Activated T-helper 17 cell treated with anti-CD3 and anti-CD28 coated beads, Interleukin-2, amount 50 U/mL, for 72 hours (primary cell): ENCODE data around the gene CYTH1. TPM values are rescaled to one million over a fixed set of nuclear protein-coding genes. Genes with fewer than 3 reads are reported as not detected.
A peak's percentile ranks its signal among the peaks of the same experiment; 100 is the strongest.
"Not testable (repeated sequence)": the region's sequence is repeated elsewhere in the genome, so short reads cannot be mapped to it uniquely, and the experiment has no call there.

Experiments
- ATAC-seq: fragments of 150-1000 bp; cut with Tn5 transposase; replicated peaks from 2 replicates; pipeline ENCODE4 v1.10.0; 2021; ENCODE audit warnings: mild to moderate bottlenecking, moderate library complexity
- H3K27ac Mint-ChIP-seq: one replicate; pipeline ENCODE4 v1.8.0; 2022; ENCODE audit warnings: mixed read lengths
- H3K27me3 Mint-ChIP-seq: one replicate; pipeline ENCODE4 v1.8.0; 2022; ENCODE audit warnings: mixed read lengths
- H3K36me3 Mint-ChIP-seq: one replicate; pipeline ENCODE4 v1.8.0; 2022; ENCODE audit warnings: low read depth, mild to moderate bottlenecking, mixed read lengths
- H3K4me1 Mint-ChIP-seq: one replicate; pipeline ENCODE4 v1.8.0; 2022; ENCODE audit warnings: mixed read lengths
- H3K4me3 Mint-ChIP-seq: one replicate; pipeline ENCODE4 v1.8.0; 2022; ENCODE audit warnings: mild to moderate bottlenecking, mixed read lengths
- H3K9me3 Mint-ChIP-seq: one replicate; pipeline ENCODE4 v1.8.0; 2022; ENCODE audit warnings: mixed read lengths
- total RNA-seq, 2 donors: library from RNA; stranded (reverse); gene quantifications; one replicate each; pipeline ENCODE4 v1.2.3, GENCODE V29; 2022

CYTH1 gene
- total RNA-seq, 2 donors from 2014 or later = 173 to 195 TPM

DNA sequence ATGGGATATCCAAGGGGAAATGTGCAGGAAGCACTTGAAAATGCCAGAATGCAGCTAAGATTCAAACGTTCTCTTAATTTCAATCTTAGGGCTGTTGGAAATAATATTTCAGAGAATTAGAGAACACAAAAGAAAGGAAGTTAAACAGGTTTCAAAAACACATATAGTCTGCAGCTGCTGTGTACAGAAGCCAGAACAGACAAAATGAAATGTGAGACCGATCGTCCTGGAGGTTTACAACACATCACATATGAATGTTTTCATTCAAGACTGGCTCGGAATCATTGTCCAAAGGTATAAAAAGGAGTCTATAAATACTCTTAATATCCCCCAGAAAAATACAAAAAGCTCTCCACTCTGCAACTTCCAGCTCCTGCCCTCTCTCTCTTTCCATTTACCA is 14.3 kb downstream of the CYTH1 start:
- H3K4me1 Mint-ChIP-seq = peaks cover 15% of the 10 kb centered on the region
- no peak for ATAC-seq
- H3K27me3 Mint-ChIP-seq = no peaks in the 10 kb centered on the region
- no peaks in the 10 kb centered on the region for H3K9me3 Mint-ChIP-seq
- H3K4me3 Mint-ChIP-seq = no peak overlapping the region
- H3K36me3 Mint-ChIP-seq = peaks cover 31% of the 10 kb centered on the region
- H3K27ac Mint-ChIP-seq = no peak overlapping the region

DNA sequence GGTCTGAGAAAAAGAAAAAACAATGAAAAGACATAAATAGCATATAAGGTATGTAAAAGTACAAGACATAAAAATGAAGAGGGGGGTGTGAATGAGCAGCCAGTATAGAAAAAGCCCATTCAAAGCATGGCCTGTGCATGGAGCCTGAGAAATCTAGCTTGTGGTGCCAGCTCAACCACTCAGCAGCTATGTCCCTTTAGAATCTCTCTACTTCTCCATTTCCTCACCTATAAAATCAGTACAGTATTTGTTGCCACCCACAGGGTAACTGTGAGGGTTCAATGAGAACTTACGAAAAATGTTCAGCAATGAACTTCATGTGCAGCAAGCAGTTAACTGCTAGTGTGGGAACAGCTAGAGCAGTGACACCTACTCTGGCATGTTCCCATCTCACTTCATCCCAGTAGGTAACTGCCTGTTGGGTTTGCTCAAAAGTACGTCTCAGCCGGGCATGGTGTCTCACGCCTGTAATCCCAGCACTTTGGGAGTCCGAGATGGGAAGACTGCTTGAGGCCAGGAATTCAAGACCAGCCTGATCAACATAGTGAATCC is 15.3 kb downstream of the CYTH1 start:
- Mint-ChIP-seq H3K36me3 (peaks cover 30% of the 10 kb centered on the region), H3K9me3 (no peaks in the 10 kb centered on the region), H3K27me3 (no peaks in the 10 kb centered on the region), H3K4me1 (peaks cover 19% of the 10 kb centered on the region), H3K4me3 (no peak overlapping the region), H3K27ac (no peak overlapping the region)
- ATAC-seq = peak; percentile 10

- H3K27ac Mint-ChIP-seq = no peak overlapping the region
- H3K4me1 Mint-ChIP-seq = peaks cover 17% of the 10 kb centered on the region
- no peak overlapping the region for H3K4me3 Mint-ChIP-seq
- peaks cover 27% of the 10 kb centered on the region for H3K36me3 Mint-ChIP-seq
- H3K27me3 Mint-ChIP-seq = no peaks in the 10 kb centered on the region
- ATAC-seq = no peak
- no peaks in the 10 kb centered on the region for H3K9me3 Mint-ChIP-seq
These were observed 15.8 kb downstream of the CYTH1 start for GRCh38 chr17:78766225-78766624.

DNA sequence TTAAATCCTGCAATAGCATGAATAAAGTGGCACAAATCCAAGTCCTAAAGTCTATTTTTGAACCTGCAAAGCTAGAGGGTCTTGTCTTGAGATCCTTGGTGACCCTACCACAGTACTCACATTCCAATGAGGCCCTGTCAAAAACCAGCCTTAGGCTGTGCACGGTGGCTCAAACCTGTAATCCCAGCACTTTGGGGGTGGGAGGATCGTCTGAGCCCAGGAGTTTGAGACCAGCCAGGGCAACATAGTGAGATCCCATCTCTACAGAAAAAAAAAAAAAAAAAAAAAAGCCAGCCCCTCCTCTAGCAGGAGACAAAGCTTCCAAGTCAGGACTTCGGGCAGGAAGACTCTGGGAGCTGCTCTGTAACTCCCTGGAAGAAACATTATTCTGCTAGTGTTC is 16.3 kb downstream of the CYTH1 start:
- Mint-ChIP-seq H3K4me1 (peaks cover 17% of the 10 kb centered on the region), H3K27me3 (no peaks in the 10 kb centered on the region), H3K9me3 (no peaks in the 10 kb centered on the region), H3K36me3 (peaks cover 24% of the 10 kb centered on the region), H3K4me3 (no peak overlapping the region), H3K27ac (no peak overlapping the region)
- no peak for ATAC-seq

DNA sequence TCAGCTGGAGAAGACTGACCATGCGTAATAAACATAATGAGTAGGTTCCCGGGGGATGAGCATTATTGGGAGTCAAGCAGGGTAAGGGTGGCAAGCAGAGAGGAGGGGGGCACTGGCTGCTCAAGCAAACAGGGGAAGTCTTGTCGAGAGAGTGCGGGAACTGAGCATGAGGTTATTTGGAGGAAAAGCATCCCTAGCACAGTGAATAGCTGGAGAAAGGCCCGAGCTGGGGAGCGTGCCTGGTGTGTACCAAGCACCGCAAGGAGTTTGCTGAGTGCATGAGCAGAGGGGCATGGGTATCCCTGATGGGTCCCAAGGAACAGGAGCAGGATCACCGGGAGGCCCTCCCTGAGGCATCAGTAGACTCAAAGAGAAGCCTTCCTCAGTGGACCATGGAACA is 17.2 kb downstream of the CYTH1 start:
- no peaks in the 10 kb centered on the region for H3K27me3 Mint-ChIP-seq
- H3K4me1 Mint-ChIP-seq = peaks cover 17% of the 10 kb centered on the region
- no peaks in the 10 kb centered on the region for H3K9me3 Mint-ChIP-seq
- H3K36me3 Mint-ChIP-seq = peaks cover 18% of the 10 kb centered on the region
- no peak overlapping the region for H3K4me3 Mint-ChIP-seq
- H3K27ac Mint-ChIP-seq = peak overlapping the region; percentile 85
- ATAC-seq = no peak

DNA sequence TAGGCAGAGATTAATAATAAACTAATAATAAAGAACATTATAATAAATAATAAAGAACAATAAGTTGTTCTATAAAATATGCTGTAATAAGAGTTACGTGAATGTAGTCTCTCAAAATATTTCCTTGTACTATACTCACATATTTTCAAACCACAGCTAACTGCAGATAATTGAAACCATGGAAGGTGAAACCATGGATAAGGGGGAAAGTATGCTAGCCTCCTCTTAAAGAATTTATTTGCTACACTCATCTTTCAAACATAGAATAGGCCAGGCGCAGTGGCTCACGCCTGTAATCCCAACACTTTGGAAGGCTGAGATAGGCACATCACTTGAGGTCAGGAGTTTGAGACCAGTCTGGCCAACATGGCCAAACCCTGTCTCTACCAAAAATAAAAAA is 18.5 kb downstream of the CYTH1 start:
- Mint-ChIP-seq H3K4me3 (no peak overlapping the region), H3K27ac (peak overlapping the region; percentile 98), H3K27me3 (no peaks in the 10 kb centered on the region), H3K36me3 (peaks cover 30% of the 10 kb centered on the region), H3K9me3 (no peaks in the 10 kb centered on the region), H3K4me1 (peaks cover 27% of the 10 kb centered on the region)
- no peak for ATAC-seq

DNA sequence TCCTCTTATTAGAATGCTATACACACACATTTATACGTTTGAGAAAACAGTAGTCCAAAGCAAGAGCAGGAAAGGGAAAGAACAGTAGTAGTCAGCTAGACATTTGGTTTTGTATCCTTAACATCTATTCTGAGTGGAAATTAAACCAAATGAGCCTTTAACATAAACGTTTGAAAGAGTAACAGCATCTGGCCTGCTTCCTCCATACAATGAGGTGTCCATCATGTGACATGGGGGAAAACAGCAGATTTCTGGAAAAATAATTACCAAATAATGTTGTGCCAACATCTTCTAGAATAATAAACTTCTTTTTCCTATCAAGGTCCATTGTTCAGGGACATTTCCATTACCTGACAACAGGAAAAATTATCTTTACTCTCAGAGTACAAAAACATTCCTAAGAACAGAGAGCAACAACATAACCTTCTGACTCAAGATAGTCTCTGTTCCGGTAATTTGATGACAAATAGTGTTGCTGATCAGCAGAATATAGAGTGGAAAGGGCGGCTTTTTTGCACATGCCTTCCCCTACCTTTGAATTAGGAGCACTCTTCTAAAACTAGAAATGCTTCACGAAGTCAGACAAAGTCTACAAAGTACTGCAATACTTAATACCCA is 20.2 kb downstream of the CYTH1 start:
- peak; percentile 56 for ATAC-seq
- Mint-ChIP-seq H3K4me1 (peaks cover 35% of the 10 kb centered on the region), H3K27me3 (no peaks in the 10 kb centered on the region), H3K9me3 (no peaks in the 10 kb centered on the region), H3K27ac (peak overlapping the region; percentile 98), H3K36me3 (peaks cover 41% of the 10 kb centered on the region), H3K4me3 (no peak overlapping the region)

DNA sequence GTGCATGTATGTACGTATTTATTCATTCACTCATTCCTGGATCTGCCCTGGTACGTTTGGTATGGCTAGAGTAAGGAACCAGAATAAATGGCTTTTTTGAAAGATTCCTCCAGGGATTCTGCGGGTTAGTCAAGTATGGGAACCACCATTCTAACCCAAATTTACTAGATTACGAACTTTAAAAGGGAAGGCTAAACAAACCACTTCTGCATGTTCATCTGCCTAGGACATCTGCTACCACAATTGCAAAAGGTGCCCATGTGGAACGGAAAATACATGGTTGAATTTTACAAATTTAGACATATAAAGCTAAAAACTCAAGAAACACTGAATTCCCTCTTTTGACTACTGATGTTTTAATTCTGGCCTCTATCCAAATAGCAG is 22.1 kb downstream of the CYTH1 start:
- Mint-ChIP-seq H3K9me3 (no peaks in the 10 kb centered on the region), H3K27ac (peak overlapping the region; percentile 96), H3K36me3 (peaks cover 53% of the 10 kb centered on the region), H3K27me3 (no peaks in the 10 kb centered on the region), H3K4me3 (peak overlapping the region; percentile 81), H3K4me1 (peaks cover 46% of the 10 kb centered on the region)
- ATAC-seq = no peak

DNA sequence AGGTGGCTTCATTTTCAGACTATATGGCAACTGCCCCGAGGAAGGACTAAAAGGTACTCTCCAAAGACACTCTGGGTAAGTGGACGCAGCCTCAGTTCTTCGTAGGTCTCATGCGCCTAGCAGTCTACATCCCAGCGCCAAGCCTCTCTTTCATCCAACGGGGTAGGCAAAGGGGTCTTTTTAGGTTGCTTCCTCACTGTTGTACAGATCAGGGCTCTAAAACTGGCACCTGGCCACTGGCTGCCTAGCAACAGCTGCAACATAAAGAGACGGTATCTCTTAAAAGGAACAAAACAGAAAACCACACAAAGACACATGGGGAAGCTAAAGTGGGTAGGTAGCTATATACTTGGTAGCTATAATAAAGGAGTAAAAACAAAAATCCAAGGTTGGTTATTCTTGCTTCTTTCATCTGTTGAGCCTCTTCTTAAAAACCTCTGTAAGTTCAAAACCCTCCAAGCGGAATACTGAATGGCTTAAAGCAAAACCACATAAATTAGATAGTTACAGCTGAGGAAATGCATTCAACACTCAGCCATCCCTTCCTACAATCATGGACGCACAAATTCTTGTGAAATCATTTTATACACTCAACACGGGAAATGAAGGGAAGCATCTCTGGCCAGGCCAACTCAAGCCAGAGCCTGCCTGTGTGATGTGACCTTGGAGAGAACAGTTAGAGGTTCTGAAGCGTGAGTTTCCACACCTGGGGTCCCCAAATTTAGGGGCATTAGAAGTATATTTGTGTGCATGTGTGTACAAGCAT is 22.7 kb downstream of the CYTH1 start:
- Mint-ChIP-seq H3K4me1 (peaks cover 40% of the 10 kb centered on the region), H3K27me3 (no peaks in the 10 kb centered on the region), H3K36me3 (peaks cover 48% of the 10 kb centered on the region), H3K27ac (peak overlapping the region; percentile 96), H3K9me3 (no peaks in the 10 kb centered on the region), H3K4me3 (peak overlapping the region; percentile 81)
- ATAC-seq = peak; percentile 70

- peaks cover 51% of the 10 kb centered on the region for H3K4me1 Mint-ChIP-seq
- peaks cover 61% of the 10 kb centered on the region for H3K36me3 Mint-ChIP-seq
- H3K27ac Mint-ChIP-seq = peak overlapping the region; percentile 100
- peak; percentile 37 for ATAC-seq
- H3K27me3 Mint-ChIP-seq = no peaks in the 10 kb centered on the region
- peak overlapping the region; percentile 84 for H3K4me3 Mint-ChIP-seq
- no peaks in the 10 kb centered on the region for H3K9me3 Mint-ChIP-seq
These were observed 28.5 kb downstream of the CYTH1 start for GRCh38 chr17:78753316-78754250.

DNA sequence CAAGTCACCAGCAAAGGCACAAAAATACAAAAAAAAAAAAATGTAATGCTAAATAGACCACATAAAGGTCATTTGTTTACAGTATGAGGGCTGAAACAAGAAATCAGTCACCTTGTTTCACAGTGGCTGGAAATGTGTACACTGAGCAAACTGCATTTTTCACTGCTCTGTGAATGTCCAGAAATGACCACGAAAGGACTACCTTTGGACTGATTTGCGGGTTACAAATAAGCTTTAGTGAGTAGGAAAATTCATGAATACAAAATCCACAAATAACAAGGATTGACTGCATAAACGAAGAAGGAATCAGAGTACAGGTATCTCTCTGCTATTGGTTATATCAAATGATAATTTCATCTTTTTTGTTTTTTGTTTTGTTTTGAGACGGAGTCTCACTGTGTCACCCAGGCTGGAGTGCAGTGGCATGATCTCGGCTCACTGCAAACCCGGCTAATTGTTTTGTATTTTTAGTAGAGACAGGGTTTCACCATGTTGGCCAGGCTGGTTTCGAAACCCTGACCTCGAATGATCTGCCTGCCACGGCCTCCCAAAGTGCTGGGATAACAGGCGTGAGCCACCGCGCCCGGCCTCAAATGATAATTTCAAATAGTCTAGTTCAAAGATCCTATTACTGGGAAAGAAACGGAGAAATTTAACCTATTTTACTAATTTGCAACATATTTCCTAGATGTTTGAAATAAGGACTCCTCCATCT is 30.5 kb downstream of the CYTH1 start:
- Mint-ChIP-seq H3K36me3 (peaks cover 62% of the 10 kb centered on the region), H3K4me1 (peaks cover 54% of the 10 kb centered on the region), H3K4me3 (peak overlapping the region; percentile 84), H3K9me3 (no peaks in the 10 kb centered on the region), H3K27me3 (no peaks in the 10 kb centered on the region), H3K27ac (peak overlapping the region; percentile 100)
- ATAC-seq = no peak

DNA sequence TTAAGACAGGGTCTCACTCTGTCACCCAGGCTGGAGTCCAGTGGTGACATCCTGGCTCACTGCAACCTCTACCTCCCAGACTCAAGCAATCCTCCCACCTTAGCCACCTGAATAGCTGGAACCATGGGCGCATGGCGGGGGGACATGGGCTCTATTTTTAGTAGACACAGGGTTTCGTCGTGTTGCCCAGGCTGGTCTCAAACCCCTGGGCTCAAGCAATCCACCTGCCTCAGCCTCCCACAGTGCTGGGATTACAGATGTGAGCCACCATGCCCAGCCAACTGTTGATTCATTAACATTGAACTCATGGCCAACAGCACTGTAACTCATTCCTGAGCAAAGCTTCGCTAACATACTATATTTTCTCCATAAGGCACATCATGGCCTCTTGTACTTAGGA is 31.1 kb downstream of the CYTH1 start:
- not testable (repeated sequence) for H3K9me3 Mint-ChIP-seq, ATAC-seq, H3K27me3 Mint-ChIP-seq
- Mint-ChIP-seq H3K4me1 (peaks cover 57% of the 10 kb centered on the region), H3K36me3 (peaks cover 64% of the 10 kb centered on the region), H3K27ac (peak overlapping the region; percentile 100), H3K4me3 (peak overlapping the region; percentile 84)

GRCh38 chr17:78748730-78749317 is 33.2 kb downstream of the CYTH1 start:
- H3K4me1 Mint-ChIP-seq = peaks cover 67% of the 10 kb centered on the region
- peak; percentile 74 for ATAC-seq
- H3K27ac Mint-ChIP-seq = peak overlapping the region; percentile 100
- H3K27me3 Mint-ChIP-seq = no peaks in the 10 kb centered on the region
- H3K9me3 Mint-ChIP-seq = no peaks in the 10 kb centered on the region
- H3K4me3 Mint-ChIP-seq = peak overlapping the region; percentile 84
- peaks cover 73% of the 10 kb centered on the region for H3K36me3 Mint-ChIP-seq
